GM23248 (cell line): ENCODE results near the gene NKAIN1. TPM values are rescaled to one million over a fixed set of nuclear protein-coding genes. Genes with fewer than 3 reads are reported as not detected.

Experiments
- DNase-seq: peaks from one replicate; pipeline ENCODE4 v3.0.0-alpha.2; 2015
- H2AFZ ChIP-seq: fragments of 200-600 bp; sonication (generic); 2 replicates; pipeline ENCODE4 v1.6.1; 2016; ENCODE audit warnings: antibody characterized with exemption
- H3F3A ChIP-seq: fragments of 200-600 bp; sonication (generic); 2 replicates; pipeline ENCODE4 v1.6.1; 2016; ENCODE audit warnings: mild to moderate bottlenecking, antibody characterized with exemption, mixed run types; ENCODE audit not compliant: insufficient read depth
- H3K27ac ChIP-seq: fragments of 200-600 bp; sonication (generic); 2 replicates; pipeline ENCODE4 v1.5.1; 2016; ENCODE audit warnings: mild to moderate bottlenecking
- H3K27me3 ChIP-seq: fragments of 200-600 bp; sonication (generic); replicated peaks from 2 replicates; pipeline ENCODE4 v1.6.1; 2016; ENCODE audit warnings: mild to moderate bottlenecking; ENCODE audit not compliant: insufficient read depth
- H3K36me3 ChIP-seq: fragments of 200-600 bp; sonication (generic); 2 replicates; pipeline ENCODE4 v1.6.1; 2016; ENCODE audit warnings: low read depth, mild to moderate bottlenecking
- H3K4me1 ChIP-seq: fragments of 200-600 bp; sonication (generic); 2 replicates; pipeline ENCODE4 v1.6.1; 2016; ENCODE audit warnings: mild to moderate bottlenecking; ENCODE audit not compliant: insufficient read depth
- H3K4me2 ChIP-seq: fragments of 200-600 bp; sonication (generic); one replicate; pipeline ENCODE4 v1.6.1; 2016; ENCODE audit warnings: mild to moderate bottlenecking; ENCODE audit not compliant: unreplicated experiment
- H3K4me3 ChIP-seq: fragments of 200-600 bp; sonication (generic); 2 replicates; pipeline ENCODE4 v1.5.1; 2016; ENCODE audit warnings: mild to moderate bottlenecking
- H3K79me2 ChIP-seq: fragments of 200-600 bp; sonication (generic); 2 replicates; pipeline ENCODE4 v1.6.1; 2016; ENCODE audit warnings: mild to moderate bottlenecking; ENCODE audit not compliant: insufficient read depth
- H3K9ac ChIP-seq: fragments of 200-600 bp; sonication (generic); 2 replicates; pipeline ENCODE4 v1.6.1; 2016; ENCODE audit warnings: mild to moderate bottlenecking
- H3K9me2 ChIP-seq: fragments of 200-600 bp; sonication (generic); 2 replicates; pipeline ENCODE4 v1.6.1; 2016; ENCODE audit warnings: mixed run types, mild to moderate bottlenecking, moderate library complexity; ENCODE audit not compliant: insufficient read depth
- H3K9me3 ChIP-seq: fragments of 200-600 bp; sonication (generic); one replicate; pipeline ENCODE4 v1.6.1; 2017; ENCODE audit warnings: low read depth
- H4K20me1 ChIP-seq: fragments of 200-600 bp; sonication (generic); 2 replicates; pipeline ENCODE4 v1.6.0; 2016; ENCODE audit not compliant: insufficient read depth
- EZH2 ChIP-seq: fragments of 200-600 bp; sonication (generic); IDR thresholded peaks from 2 replicates; pipeline ENCODE4 v1.6.1; 2018; ENCODE audit warnings: antibody characterized with exemption, mild to moderate bottlenecking; ENCODE audit not compliant: insufficient read depth, poor library complexity, severe bottlenecking
- EZH2phosphoT487 ChIP-seq: fragments of 200-600 bp; sonication (generic); IDR thresholded peaks from 2 replicates; pipeline ENCODE4 v1.6.1; 2018; ENCODE audit warnings: antibody characterized with exemption, moderate library complexity, mild to moderate bottlenecking, low read depth; ENCODE audit not compliant: insufficient read depth
- WGBS, 2 experiments: methylation state at CpG; one replicate each; pipeline ENCODE4 v1.1.6; 2015 to 2017; ENCODE audit warnings: low lambda C conversion rate in 2 of 2, low coverage in 1 of 2; ENCODE audit errors: missing lambda C conversion rate in 2 of 2; 5-methylcytosine and 5-hydroxymethylcytosine counted together
- in situ Hi-C: fragments of 300-500 bp; cut with MboI; formaldehyde crosslinking; loops from 2 replicates; pipeline ENCODE4 v1.15.0; 2020
- polyA plus RNA-seq: library from polyadenylated mRNA; unstranded; fragments of >200 nt; fragmentation: Nextera tagmentation; extraction: Ambion mirVana; gene quantifications from 2 replicates; pipeline ENCODE4 v1.2.1, GENCODE V29; 2016
- total RNA-seq: library from RNA; depleted of rRNA; stranded (reverse); fragments of >200 nt; shearing (Covaris generic); gene quantifications from 2 replicates; pipeline ENCODE4 v1.2.3, GENCODE V29; 2014

The NKAIN1 gene
- total and polyA plus RNA-seq, 2 experiments from 2014 or later = 0.11 TPM; not detected in 1

GRCh38 chr1:31248276-31248675 is 8.6 kb upstream of the NKAIN1 start:
- Histone ChIP-seq H3K9me2 (no peaks in the 10 kb centered on the region), H3K27ac (no peak overlapping the region), H3K27me3 (no peaks in the 10 kb centered on the region), H3K4me3 (no peak overlapping the region), H3K36me3 (no peaks in the 10 kb centered on the region), H2AFZ (no peak overlapping the region), H3K4me2 (no peak overlapping the region), H3K9me3 (no peaks in the 10 kb centered on the region), H4K20me1 (no peaks in the 10 kb centered on the region), H3K4me1 (peaks cover 7% of the 10 kb centered on the region; the same call in 1 of the 2 replicates), H3K9ac (no peak overlapping the region), H3F3A (peaks cover 10% of the 10 kb centered on the region; the same call in 1 of the 2 replicates), H3K79me2 (no peaks in the 10 kb centered on the region)
- in situ Hi-C loops = no loop called here
- TF ChIP-seq EZH2 (no peak), EZH2phosphoT487 (no peak)
- WGBS, 2 experiments = 99% methylated on average over 4 of the region's 4 CpGs
- no peak for DNase-seq

- peak; percentile 61 for DNase-seq
- WGBS, 2 experiments = 43% methylated on average over 4 of the region's 4 CpGs
Measured at GRCh38 chr1:31244326-31244725, 4.6 kb upstream of the NKAIN1 start.

GRCh38 chr1:31243501-31244286 is 4.0 kb upstream of the NKAIN1 start:
- Histone ChIP-seq H3K27ac (no peak overlapping the region), H3K9me2 (no peaks in the 10 kb centered on the region), H3F3A (peaks cover 10% of the 10 kb centered on the region; the same call in 1 of the 2 replicates), H3K4me3 (no peak overlapping the region), H2AFZ (no peak overlapping the region), H3K4me1 (peaks cover 7% of the 10 kb centered on the region; the same call in 1 of the 2 replicates), H3K36me3 (no peaks in the 10 kb centered on the region), H3K27me3 (peaks cover 21% of the 10 kb centered on the region; the same call in 1 of the 2 replicates), H3K4me2 (peak overlapping the region; percentile 9), H3K9me3 (no peaks in the 10 kb centered on the region), H3K9ac (no peak overlapping the region), H3K79me2 (no peaks in the 10 kb centered on the region), H4K20me1 (no peaks in the 10 kb centered on the region)
- TF ChIP-seq EZH2phosphoT487 (no peak), EZH2 (no peak)
- in situ Hi-C loops = no loop called here
- 55 to 61% methylated on average over 10 of the region's 10 CpGs for WGBS, 2 experiments
- peak; percentile 23 for DNase-seq

More at GRCh38 chr1:31244326-31244725, 4.6 kb upstream of the NKAIN1 start:
- Histone ChIP-seq H3K27ac (no peak overlapping the region), H3K27me3 (peaks cover 17% of the 10 kb centered on the region; the same call in 1 of the 2 replicates), H3K9me2 (no peaks in the 10 kb centered on the region), H3K4me1 (peaks cover 7% of the 10 kb centered on the region; the same call in 1 of the 2 replicates), H3K79me2 (no peaks in the 10 kb centered on the region), H3K9ac (no peak overlapping the region), H3F3A (peaks cover 10% of the 10 kb centered on the region; the same call in 1 of the 2 replicates), H3K36me3 (no peaks in the 10 kb centered on the region), H3K4me2 (peak overlapping the region; percentile 9), H2AFZ (no peak overlapping the region), H4K20me1 (no peaks in the 10 kb centered on the region), H3K4me3 (no peak overlapping the region), H3K9me3 (no peaks in the 10 kb centered on the region)
- TF ChIP-seq EZH2 (no peak), EZH2phosphoT487 (no peak)
- in situ Hi-C loops = no loop called here

GRCh38 chr1:31241321-31241720 is 1.6 kb upstream of the NKAIN1 start:
- Histone ChIP-seq H3K9me2 (no peaks in the 10 kb centered on the region), H3K9me3 (no peaks in the 10 kb centered on the region), H2AFZ (no peak overlapping the region), H4K20me1 (no peaks in the 10 kb centered on the region), H3K27me3 (peaks cover 41% of the 10 kb centered on the region), H3K4me2 (no peak overlapping the region), H3F3A (peaks cover 10% of the 10 kb centered on the region; the same call in 1 of the 2 replicates), H3K4me1 (peaks cover 7% of the 10 kb centered on the region; the same call in 1 of the 2 replicates), H3K36me3 (no peaks in the 10 kb centered on the region), H3K27ac (no peak overlapping the region), H3K9ac (no peak overlapping the region), H3K4me3 (no peak overlapping the region), H3K79me2 (no peaks in the 10 kb centered on the region)
- 89 to 97% methylated on average over 8 of the region's 8 CpGs for WGBS, 2 experiments
- DNase-seq = no peak
- in situ Hi-C loops = no loop called here
- TF ChIP-seq EZH2phosphoT487 = no peak
- TF ChIP-seq EZH2 = no peak
